Measurements from ENCODE around the gene TFDP3.

Gene TFDP3

DNA sequence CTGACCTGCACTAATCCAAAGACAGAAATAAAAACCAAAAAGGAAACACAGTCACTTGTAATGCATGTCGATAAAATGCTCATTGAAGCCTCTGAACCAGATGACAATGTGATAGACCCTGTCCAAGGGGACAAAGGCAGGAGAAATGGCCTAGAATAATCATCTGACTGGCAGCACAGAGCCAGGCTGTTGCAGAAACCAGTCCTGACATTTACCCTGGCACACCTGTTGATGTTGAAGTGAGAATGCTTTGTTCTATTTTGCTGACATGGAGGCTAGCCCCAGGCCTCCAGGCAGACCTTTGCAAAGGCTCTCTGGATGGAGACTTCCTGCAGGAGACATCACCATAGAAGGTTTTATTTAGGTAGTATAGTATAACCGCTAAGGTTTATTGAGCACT is 41.0 kb downstream of the TFDP3 start:
- TF ChIP-seq Cebpa-rat (IDR thresholded peaks at IDR 0.05), result no peak
- no peak overlapping the region for H3K27ac ChIP-seq
- peaks cover 0 to 12% (median 6%) of the 10 kb centered on the region in 11 experiments; a peak in 13 of 22 replicates for H3K9me3 ChIP-seq (replicated peaks in 1 of 11)
- no peak overlapping the region for H3K4me2 ChIP-seq
- H4K20me1 ChIP-seq, result peaks cover 0 to 7% (median 0%) of the 10 kb centered on the region in 11 experiments; a peak in 3 of 22 replicates
- no peaks in the 10 kb centered on the region; a peak in 1 of 20 replicates for H3K4me1 ChIP-seq
- H3K27me3 ChIP-seq, result peaks cover 86 to 100% (median 99%) of the 10 kb centered on the region in 11 experiments
- H3K4me3 ChIP-seq, result no peak overlapping the region
- H3K36me3 ChIP-seq, result no peaks in the 10 kb centered on the region
- no peak overlapping the region for H3K9ac ChIP-seq

DNA sequence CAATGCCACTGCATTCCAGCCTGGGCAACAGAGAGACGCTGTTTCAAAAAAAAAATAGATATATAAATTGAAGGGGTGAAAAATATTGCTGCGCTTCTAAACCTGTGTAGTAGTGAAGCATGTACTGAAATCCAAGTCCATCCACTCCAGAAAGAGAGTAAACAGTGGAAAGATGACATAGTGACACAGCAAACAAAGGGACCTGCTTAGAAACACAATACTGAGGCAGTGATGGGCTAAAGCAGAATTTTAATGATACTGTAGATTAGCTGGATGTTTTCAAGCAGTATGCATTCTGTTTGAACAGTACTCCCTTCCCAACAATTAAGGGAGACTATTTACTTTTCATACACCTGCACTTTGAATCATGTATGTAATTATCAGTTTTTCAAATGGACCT is 42.5 kb downstream of the TFDP3 start:
- H3K4me1 ChIP-seq, result no peaks in the 10 kb centered on the region; a peak in 1 of 20 replicates
- H3K9ac ChIP-seq, result no peak overlapping the region
- H3K4me3 ChIP-seq, result no peak overlapping the region
- peaks cover 0 to 7% (median 0%) of the 10 kb centered on the region in 11 experiments; a peak in 3 of 22 replicates for H4K20me1 ChIP-seq
- H3K9me3 ChIP-seq (replicated peaks in 1 of 11), result peaks cover 0 to 8% (median 6%) of the 10 kb centered on the region in 11 experiments; a peak in 13 of 22 replicates
- no peak overlapping the region for H3K4me2 ChIP-seq
- no peaks in the 10 kb centered on the region for H3K36me3 ChIP-seq
- H3K27ac ChIP-seq, result no peak overlapping the region
- TF ChIP-seq Cebpa-rat (IDR thresholded peaks at IDR 0.05), result no peak
- peaks cover 86 to 100% (median 98%) of the 10 kb centered on the region in 11 experiments for H3K27me3 ChIP-seq

DNA sequence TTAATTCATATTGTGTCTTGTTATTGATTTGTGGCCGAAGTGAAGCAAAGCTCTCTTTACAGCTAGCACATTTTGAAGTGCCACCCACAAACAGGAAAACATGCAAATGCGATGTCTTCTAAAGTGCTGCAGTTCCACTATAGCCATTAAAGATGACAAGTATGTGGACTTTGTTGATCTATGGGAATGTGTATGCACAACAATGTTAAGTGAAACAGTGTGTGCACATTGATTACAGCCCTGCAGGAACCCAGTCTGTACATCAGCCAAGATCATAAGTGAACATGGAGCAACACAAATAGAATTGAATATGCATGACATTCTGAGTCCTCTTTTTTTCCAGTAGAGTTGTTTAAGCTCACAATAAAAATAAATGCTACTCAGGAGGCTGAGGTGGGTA is 43.0 kb downstream of the TFDP3 start:
- Histone ChIP-seq H3K27me3 (peaks cover 87 to 100% (median 98%) of the 10 kb centered on the region in 11 experiments), H3K4me2 (no peak overlapping the region), H3K27ac (no peak overlapping the region)

DNA sequence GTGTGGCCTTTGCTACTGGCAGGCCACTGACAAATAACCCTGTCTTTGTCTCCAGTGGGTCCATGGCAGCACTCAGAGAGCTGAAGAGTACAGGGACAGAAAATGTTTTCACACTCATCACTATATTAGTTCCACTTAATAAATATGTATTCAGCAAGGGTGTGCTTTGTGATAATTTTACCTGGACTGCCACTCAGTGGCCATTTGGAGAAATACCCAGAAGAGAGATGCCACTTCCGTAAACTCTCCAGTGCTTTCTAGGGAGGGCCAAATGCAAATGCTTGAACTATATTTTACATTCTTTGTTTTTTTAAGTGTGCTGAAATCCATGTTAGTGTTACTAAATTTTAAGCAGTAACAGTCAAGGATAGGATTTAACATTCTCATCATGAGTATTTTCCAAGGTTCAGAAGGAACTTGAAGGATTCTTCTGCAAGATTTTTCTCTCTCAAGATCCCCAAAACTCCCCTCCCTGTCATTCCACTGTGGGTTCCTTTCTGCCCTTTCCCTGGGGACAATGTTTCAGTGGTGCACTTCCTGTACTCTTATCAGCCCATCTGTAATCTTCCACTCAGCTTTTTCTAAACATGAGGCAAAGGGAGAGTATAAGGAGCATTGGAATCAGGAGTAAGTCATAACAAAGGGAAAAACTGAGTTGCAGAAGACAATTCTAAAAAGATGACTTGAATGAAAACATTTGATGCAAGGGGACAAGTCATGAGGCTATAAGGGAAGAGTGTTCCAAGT is 46.0 kb downstream of the TFDP3 start:
- H3K4me1 ChIP-seq, result no peaks in the 10 kb centered on the region; a peak in 1 of 20 replicates
- H3K27me3 ChIP-seq, result peaks cover 82 to 100% (median 99%) of the 10 kb centered on the region in 11 experiments
- H3K9me3 ChIP-seq (replicated peaks in 1 of 11), result no peaks in the 10 kb centered on the region; a peak in 1 of 22 replicates
- H3K4me3 ChIP-seq, result no peak overlapping the region
- no peak overlapping the region for H3K9ac ChIP-seq
- H3K36me3 ChIP-seq, result no peaks in the 10 kb centered on the region
- no peak overlapping the region for H3K27ac ChIP-seq
- H4K20me1 ChIP-seq, result peaks cover 0 to 7% (median 0%) of the 10 kb centered on the region in 11 experiments; a peak in 3 of 22 replicates
- H3K4me2 ChIP-seq, result no peak overlapping the region
- TF ChIP-seq Cebpa-rat (IDR thresholded peaks at IDR 0.05), result no peak

More for the DNA sequence above, 43.0 kb downstream of the TFDP3 start:
- Histone ChIP-seq H3K4me1 (no peaks in the 10 kb centered on the region; a peak in 1 of 20 replicates), H3K4me3 (no peak overlapping the region), H3K9me3 (replicated peaks in 1 of 11) (peaks cover 0 to 4% (median 3%) of the 10 kb centered on the region in 11 experiments; a peak in 13 of 22 replicates), H3K9ac (no peak overlapping the region), H3K36me3 (no peaks in the 10 kb centered on the region), H4K20me1 (peaks cover 0 to 7% (median 0%) of the 10 kb centered on the region in 11 experiments; a peak in 3 of 22 replicates)
- no peak for TF ChIP-seq Cebpa-rat (IDR thresholded peaks at IDR 0.05)
